Measurements from ENCODE around the gene POR.
"Not testable (repeated sequence)": the region's sequence is repeated elsewhere in the genome, so short reads cannot be mapped to it uniquely, and the experiment has no call there.

POR gene

GRCh38 chr7:75869776-75870379, 45.1 kb upstream of the POR start:
- TF ChIP-seq MAX (IDR thresholded peaks at IDR 0.05; ENCODE audit: low read depth, low read length) (no peak), POLR2A (IDR thresholded peaks at IDR 0.05; ENCODE audit: extremely low read depth, insufficient read length) (no peak), CTCF (IDR thresholded peaks at IDR 0.05; ENCODE audit: low read depth, low read length) (no peak), MYC (IDR thresholded peaks at IDR 0.05; ENCODE audit: low read depth, low read length) (no peak)
- H3K4me3 ChIP-seq (ENCODE audit: low read depth, low read length), result no peak overlapping the region
- no peak for DNase-seq (ENCODE audit: low read depth)

GRCh38 chr7:75870557-75871161, 44.3 kb upstream of the POR start:
- no peak overlapping the region for H3K4me3 ChIP-seq (ENCODE audit: low read depth, low read length)
- no peak for DNase-seq (ENCODE audit: low read depth)
- no peak for TF ChIP-seq MYC (IDR thresholded peaks at IDR 0.05; ENCODE audit: low read depth, low read length)
- no peak for TF ChIP-seq MAX (IDR thresholded peaks at IDR 0.05; ENCODE audit: low read depth, low read length)
- TF ChIP-seq POLR2A (IDR thresholded peaks at IDR 0.05; ENCODE audit: extremely low read depth, insufficient read length), result no peak
- TF ChIP-seq CTCF (IDR thresholded peaks at IDR 0.05; ENCODE audit: low read depth, low read length), result no peak

- no peak for TF ChIP-seq CTCF (IDR thresholded peaks at IDR 0.05; ENCODE audit: low read depth, low read length)
- no peak for DNase-seq (ENCODE audit: low read depth)
- H3K4me3 ChIP-seq (ENCODE audit: low read depth, low read length), result no peak overlapping the region
Observed at GRCh38 chr7:75872073-75872782, 42.7 kb upstream of the POR start.

GRCh38 chr7:75874180-75874579, 40.8 kb upstream of the POR start:
- not testable (repeated sequence) for H3K4me3 ChIP-seq (ENCODE audit: low read depth, low read length); DNase-seq (ENCODE audit: low read depth)

GRCh38 chr7:75875113-75876080, 39.6 kb upstream of the POR start:
- H3K4me3 ChIP-seq (ENCODE audit: low read depth, low read length), result no peak overlapping the region
- no peak for TF ChIP-seq MAX (IDR thresholded peaks at IDR 0.05; ENCODE audit: low read depth, low read length)
- no peak for TF ChIP-seq POLR2A (IDR thresholded peaks at IDR 0.05; ENCODE audit: extremely low read depth, insufficient read length)
- no peak for TF ChIP-seq MYC (IDR thresholded peaks at IDR 0.05; ENCODE audit: low read depth, low read length)
- TF ChIP-seq CTCF (IDR thresholded peaks at IDR 0.05; ENCODE audit: low read depth, low read length), result no peak
- no peak for DNase-seq (ENCODE audit: low read depth)
